Naive thymus-derived CD8-positive, alpha-beta T cell (primary cell): ENCODE data around the gene AGAP1. TPM values are rescaled to one million over a fixed set of nuclear protein-coding genes. Genes with fewer than 3 reads are reported as not detected.

Experiments
- ATAC-seq, 2 donors: fragments of 150-1000 bp; cut with Tn5 transposase in 1 of 2; sonication (Bioruptor Pico), chemical (Tn5 transposase) in 1 of 2; 1 replicate in 1 of 2; 2 replicates in 1 of 2; pipeline ENCODE4 v1.10.0; 2021; ENCODE audit warnings: mild to moderate bottlenecking in 2 of 2, moderate library complexity in 2 of 2
- POLR2A ChIA-PET: fragments of 350-600 bp; sonication (Branson Sonifier 250); formaldehyde crosslinking; loops from one replicate; lab custom pipeline; 2021; ENCODE audit warnings: antibody characterized with exemption; lab: Charles Lee
- DNase-seq, 10 donors: peaks; one replicate each; pipeline versions ENCODE4 v3.0.0 to v3.0.0-alpha.2; 2020 to 2022
- H3K27ac Mint-ChIP-seq, 10 donors: one replicate each; pipeline ENCODE4 v1.8.0; 2020 to 2022; ENCODE audit warnings: mild to moderate bottlenecking in 10 of 10, mixed read lengths in 10 of 10, moderate library complexity in 4 of 10, inconsistent platforms in 1 of 10
- H3K27me3 Mint-ChIP-seq, 5 donors: one replicate each; pipeline ENCODE4 v1.8.0; 2021 to 2022; ENCODE audit warnings: mixed read lengths in 5 of 5
- H3K36me3 Mint-ChIP-seq, 3 donors: one replicate each; pipeline ENCODE4 v1.8.0; 2020 to 2022; ENCODE audit warnings: mixed read lengths in 3 of 3, mild to moderate bottlenecking in 2 of 3, inconsistent platforms in 1 of 3
- H3K4me1 Mint-ChIP-seq, 4 donors: one replicate each; pipeline ENCODE4 v1.8.0; 2021 to 2022; ENCODE audit warnings: mixed read lengths in 4 of 4
- H3K4me3 Mint-ChIP-seq, 10 donors: one replicate each; pipeline ENCODE4 v1.8.0; 2020 to 2022; ENCODE audit warnings: mild to moderate bottlenecking in 10 of 10, mixed read lengths in 10 of 10, moderate library complexity in 6 of 10, inconsistent platforms in 1 of 10
- H3K9me3 Mint-ChIP-seq, 9 donors: one replicate each; pipeline ENCODE4 v1.8.0; 2020 to 2022; ENCODE audit warnings: mixed read lengths in 9 of 9, mild to moderate bottlenecking in 3 of 9, inconsistent platforms in 1 of 9, moderate library complexity in 1 of 9
- polyA plus RNA-seq, 3 donors: library from polyadenylated mRNA; unstranded; fragments of 300-500 nt; fragmentation: Illumina TruSeq; gene quantifications; one replicate each; pipeline ENCODE4 v1.2.3, GENCODE V29; 2021
- total RNA-seq, 8 experiments: library from RNA in 2 of 8; stranded (reverse) in 2 of 8; gene quantifications; one replicate each; pipeline ENCODE4 v1.2.3 and lab custom pipeline; 2021 to 2026

AGAP1 gene
- total and polyA plus RNA-seq, 5 experiments from 2014 or later, result 0.03 to 0.52 (median 0.29) TPM; not detected in 1

- Mint-ChIP-seq H3K36me3 (no peaks in the 10 kb centered on the region), H3K4me3 (no peak overlapping the region), H3K9me3 (no peaks in the 10 kb centered on the region), H3K27me3 (peaks cover 2 to 25% (median 22%) of the 10 kb centered on the region in 5 donors), H3K27ac (no peak overlapping the region), H3K4me1 (peaks cover 0 to 2% (median 0%) of the 10 kb centered on the region in 4 donors)
- ATAC-seq (no peak), DNase-seq (no peak)
- POLR2A ChIA-PET, result no interaction called here
Measured at GRCh38 chr2:236120829-236121228, 627.0 kb downstream of the AGAP1 start.

- Mint-ChIP-seq H3K9me3 (no peaks in the 10 kb centered on the region), H3K27me3 (peaks cover 2 to 25% (median 22%) of the 10 kb centered on the region in 5 donors), H3K36me3 (no peaks in the 10 kb centered on the region), H3K4me3 (no peak overlapping the region), H3K27ac (no peak overlapping the region), H3K4me1 (peaks cover 0 to 2% (median 0%) of the 10 kb centered on the region in 4 donors)
- DNase-seq (no peak), ATAC-seq (no peak)
- POLR2A ChIA-PET, result no interaction called here
Measured at GRCh38 chr2:236121546-236121945, 627.7 kb downstream of the AGAP1 start.

- DNase-seq (no peak), ATAC-seq (no peak)
- Mint-ChIP-seq H3K4me1 (peaks cover 0 to 2% (median 0%) of the 10 kb centered on the region in 4 donors), H3K36me3 (no peaks in the 10 kb centered on the region), H3K4me3 (no peak overlapping the region), H3K27ac (no peak overlapping the region), H3K27me3 (peaks cover 2 to 25% (median 17%) of the 10 kb centered on the region in 5 donors), H3K9me3 (no peaks in the 10 kb centered on the region)
- POLR2A ChIA-PET, result no interaction called here
Measured at GRCh38 chr2:236122236-236122635, 628.4 kb downstream of the AGAP1 start.

- H3K4me3 Mint-ChIP-seq, result no peak overlapping the region
- ATAC-seq (no peak), DNase-seq (no peak)
- no peaks in the 10 kb centered on the region for H3K9me3 Mint-ChIP-seq
- H3K27ac Mint-ChIP-seq, result no peak overlapping the region
- peaks cover 2 to 21% (median 15%) of the 10 kb centered on the region in 5 donors for H3K27me3 Mint-ChIP-seq
- H3K36me3 Mint-ChIP-seq, result no peaks in the 10 kb centered on the region
- H3K4me1 Mint-ChIP-seq, result peaks cover 0 to 2% (median 0%) of the 10 kb centered on the region in 4 donors
- POLR2A ChIA-PET, result no interaction called here
Measured at GRCh38 chr2:236123716-236124115, 629.9 kb downstream of the AGAP1 start.

- no peak overlapping the region for H3K27ac Mint-ChIP-seq
- peaks cover 0 to 15% (median 8%) of the 10 kb centered on the region in 5 donors for H3K27me3 Mint-ChIP-seq
- H3K4me1 Mint-ChIP-seq, result no peaks in the 10 kb centered on the region
- H3K4me3 Mint-ChIP-seq, result no peak overlapping the region
- no peaks in the 10 kb centered on the region for H3K36me3 Mint-ChIP-seq
- no peaks in the 10 kb centered on the region for H3K9me3 Mint-ChIP-seq
- DNase-seq, result no peak
- ATAC-seq, result no peak
- POLR2A ChIA-PET, result no interaction called here
Measured at GRCh38 chr2:236124182-236124893, 630.5 kb downstream of the AGAP1 start.

GRCh38 chr2:236125541-236125940, 631.7 kb downstream of the AGAP1 start:
- Mint-ChIP-seq H3K36me3 (no peaks in the 10 kb centered on the region), H3K9me3 (no peaks in the 10 kb centered on the region), H3K27ac (no peak overlapping the region), H3K4me1 (no peaks in the 10 kb centered on the region), H3K4me3 (no peak overlapping the region), H3K27me3 (peaks cover 0 to 11% (median 5%) of the 10 kb centered on the region in 5 donors)
- POLR2A ChIA-PET, result no interaction called here
- DNase-seq (no peak), ATAC-seq (no peak)

- Mint-ChIP-seq H3K36me3 (no peaks in the 10 kb centered on the region), H3K4me1 (no peaks in the 10 kb centered on the region), H3K9me3 (no peaks in the 10 kb centered on the region), H3K4me3 (no peak overlapping the region), H3K27me3 (peaks cover 0 to 5% (median 4%) of the 10 kb centered on the region in 5 donors), H3K27ac (no peak overlapping the region)
- ATAC-seq (no peak), DNase-seq (no peak)
- POLR2A ChIA-PET, result no interaction called here
Measured at GRCh38 chr2:236127010-236127409, 633.2 kb downstream of the AGAP1 start.

GRCh38 chr2:236128321-236128720, 634.5 kb downstream of the AGAP1 start:
- no peak for DNase-seq
- Mint-ChIP-seq H3K27me3 (peaks cover 0 to 4% (median 0%) of the 10 kb centered on the region in 5 donors), H3K27ac (no peak overlapping the region), H3K36me3 (no peaks in the 10 kb centered on the region), H3K4me1 (no peaks in the 10 kb centered on the region), H3K9me3 (no peaks in the 10 kb centered on the region), H3K4me3 (no peak overlapping the region)
- no peak for ATAC-seq
- POLR2A ChIA-PET, result no interaction called here

GRCh38 chr2:236129935-236130334, 636.1 kb downstream of the AGAP1 start:
- Mint-ChIP-seq H3K27me3 (peaks cover 0 to 4% (median 0%) of the 10 kb centered on the region in 5 donors), H3K36me3 (no peaks in the 10 kb centered on the region), H3K4me1 (no peaks in the 10 kb centered on the region), H3K4me3 (no peak overlapping the region), H3K9me3 (no peaks in the 10 kb centered on the region), H3K27ac (no peak overlapping the region)
- DNase-seq (no peak), ATAC-seq (no peak)
- POLR2A ChIA-PET, result no interaction called here

GRCh38 chr2:236130349-236130998, 636.6 kb downstream of the AGAP1 start:
- Mint-ChIP-seq H3K4me3 (no peak overlapping the region), H3K27ac (no peak overlapping the region), H3K4me1 (no peaks in the 10 kb centered on the region), H3K36me3 (no peaks in the 10 kb centered on the region), H3K27me3 (peaks cover 0 to 4% (median 0%) of the 10 kb centered on the region in 5 donors), H3K9me3 (no peaks in the 10 kb centered on the region)
- POLR2A ChIA-PET, result no interaction called here
- ATAC-seq, result no peak
- DNase-seq, result no peak

GRCh38 chr2:236131073-236131692, 637.3 kb downstream of the AGAP1 start:
- H3K36me3 Mint-ChIP-seq, result no peaks in the 10 kb centered on the region
- H3K4me3 Mint-ChIP-seq, result no peak overlapping the region
- no peaks in the 10 kb centered on the region for H3K9me3 Mint-ChIP-seq
- no peaks in the 10 kb centered on the region for H3K4me1 Mint-ChIP-seq
- POLR2A ChIA-PET, result no interaction called here
- no peak for DNase-seq
- no peak for ATAC-seq
- no peak overlapping the region for H3K27ac Mint-ChIP-seq
- peaks cover 0 to 6% (median 0%) of the 10 kb centered on the region in 5 donors for H3K27me3 Mint-ChIP-seq

- POLR2A ChIA-PET, result no interaction called here
- H3K27ac Mint-ChIP-seq, result peak overlapping the region in 2 of 10 donors; percentile 21 to 51
- no peaks in the 10 kb centered on the region for H3K4me1 Mint-ChIP-seq
- no peak overlapping the region for H3K4me3 Mint-ChIP-seq
- no peaks in the 10 kb centered on the region for H3K36me3 Mint-ChIP-seq
- ATAC-seq (no peak), DNase-seq (no peak)
- peaks cover 0 to 6% (median 0%) of the 10 kb centered on the region in 5 donors for H3K27me3 Mint-ChIP-seq
- H3K9me3 Mint-ChIP-seq, result no peaks in the 10 kb centered on the region
Measured at GRCh38 chr2:236133410-236134012, 639.7 kb downstream of the AGAP1 start.

- H3K27me3 Mint-ChIP-seq, result peaks cover 0 to 13% (median 11%) of the 10 kb centered on the region in 5 donors
- no peak overlapping the region for H3K4me3 Mint-ChIP-seq
- DNase-seq (no peak), ATAC-seq (no peak)
- H3K36me3 Mint-ChIP-seq, result no peaks in the 10 kb centered on the region
- POLR2A ChIA-PET, result no interaction called here
- H3K4me1 Mint-ChIP-seq, result no peaks in the 10 kb centered on the region
- H3K9me3 Mint-ChIP-seq, result no peaks in the 10 kb centered on the region
- H3K27ac Mint-ChIP-seq, result no peak overlapping the region
Measured at GRCh38 chr2:236136538-236136937, 642.7 kb downstream of the AGAP1 start.
